ENCODE results near the gene TOX3. TPM values are rescaled to one million over a fixed set of nuclear protein-coding genes. Genes with fewer than 3 reads are reported as not detected.

The TOX3 gene
- total RNA-seq, 4 donors from 2014 or later = 0.47 TPM; not detected in 3

GRCh38 chr16:52553322-52553721 is 6.4 kb upstream of the TOX3 start:
- intact Hi-C loops (cut with DNase I; ENCODE audit: low total_unique reads) = no loop called here
- H3K4me1 ChIP-seq = no peaks in the 10 kb centered on the region
- DNase-seq = no peak
- H3K9me3 ChIP-seq = no peaks in the 10 kb centered on the region
- TF ChIP-seq, protein P1, sequence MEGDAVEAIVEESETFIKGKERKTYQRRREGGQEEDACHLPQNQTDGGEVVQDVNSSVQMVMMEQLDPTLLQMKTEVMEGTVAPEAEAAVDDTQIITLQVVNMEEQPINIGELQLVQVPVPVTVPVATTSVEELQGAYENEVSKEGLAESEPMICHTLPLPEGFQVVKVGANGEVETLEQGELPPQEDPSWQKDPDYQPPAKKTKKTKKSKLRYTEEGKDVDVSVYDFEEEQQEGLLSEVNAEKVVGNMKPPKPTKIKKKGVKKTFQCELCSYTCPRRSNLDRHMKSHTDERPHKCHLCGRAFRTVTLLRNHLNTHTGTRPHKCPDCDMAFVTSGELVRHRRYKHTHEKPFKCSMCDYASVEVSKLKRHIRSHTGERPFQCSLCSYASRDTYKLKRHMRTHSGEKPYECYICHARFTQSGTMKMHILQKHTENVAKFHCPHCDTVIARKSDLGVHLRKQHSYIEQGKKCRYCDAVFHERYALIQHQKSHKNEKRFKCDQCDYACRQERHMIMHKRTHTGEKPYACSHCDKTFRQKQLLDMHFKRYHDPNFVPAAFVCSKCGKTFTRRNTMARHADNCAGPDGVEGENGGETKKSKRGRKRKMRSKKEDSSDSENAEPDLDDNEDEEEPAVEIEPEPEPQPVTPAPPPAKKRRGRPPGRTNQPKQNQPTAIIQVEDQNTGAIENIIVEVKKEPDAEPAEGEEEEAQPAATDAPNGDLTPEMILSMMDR (IDR thresholded peaks at IDR 0.05 in 4 of 5, conservative IDR thresholded peaks at IDR 0.05 in 1 of 5) = no peak
- no peak for TF ChIP-seq POLR2A (IDR thresholded peaks at IDR 0.05)
- H3K27ac ChIP-seq = no peak overlapping the region
- in situ Hi-C loops (cut with MboI; ENCODE audit: low sequenced_read_pairs in 4 of 4) = no loop called here
- ATAC-seq = no peak
- peaks cover 0 to 3% (median 0%) of the 10 kb centered on the region in 3 donors for H3K27me3 ChIP-seq
- no peak overlapping the region for H3K4me3 ChIP-seq
- H3K36me3 ChIP-seq = no peaks in the 10 kb centered on the region

DNA sequence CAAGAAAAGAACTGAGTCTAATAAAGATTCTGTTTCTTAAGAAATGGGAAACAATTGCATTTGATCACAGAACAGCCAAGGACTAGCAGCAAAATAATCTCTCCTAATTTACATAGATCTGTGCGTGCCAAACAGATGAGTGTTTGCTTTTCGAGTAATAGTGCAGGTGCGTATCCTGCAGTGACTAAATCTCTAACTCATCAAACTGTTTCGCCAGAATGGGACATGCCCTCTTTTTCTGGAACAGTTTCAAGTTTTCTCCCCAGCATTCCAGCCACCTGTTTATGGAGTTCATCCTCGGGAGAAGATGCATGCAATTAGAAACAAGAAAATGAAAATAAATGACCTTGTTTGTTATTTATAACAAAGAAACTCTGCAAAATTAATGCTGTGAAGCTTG is 5.7 kb upstream of the TOX3 start:
- no peak overlapping the region for H3K4me3 ChIP-seq
- H3K27me3 ChIP-seq = peaks cover 0 to 9% (median 4%) of the 10 kb centered on the region in 3 donors
- TF ChIP-seq POLR2A (IDR thresholded peaks at IDR 0.05) = no peak
- no peaks in the 10 kb centered on the region for H3K4me1 ChIP-seq
- no peaks in the 10 kb centered on the region for H3K9me3 ChIP-seq
- in situ Hi-C loops (cut with MboI; ENCODE audit: low sequenced_read_pairs in 4 of 4) = no loop called here
- intact Hi-C loops (cut with DNase I; ENCODE audit: low total_unique reads) = no loop called here
- H3K27ac ChIP-seq = no peak overlapping the region
- ATAC-seq (no peak), DNase-seq (no peak)
- H3K36me3 ChIP-seq = no peaks in the 10 kb centered on the region

GRCh38 chr16:52549011-52549692 is 2.2 kb upstream of the TOX3 start:
- H3K4me3 ChIP-seq = no peak overlapping the region
- H3K27me3 ChIP-seq = peaks cover 23 to 37% (median 28%) of the 10 kb centered on the region in 3 donors
- ATAC-seq (no peak), DNase-seq (no peak)
- H3K4me1 ChIP-seq = peaks cover 0 to 14% of the 10 kb centered on the region in 2 donors
- H3K36me3 ChIP-seq = no peaks in the 10 kb centered on the region
- TF ChIP-seq, protein P1 (IDR thresholded peaks at IDR 0.05 in 4 of 5, conservative IDR thresholded peaks at IDR 0.05 in 1 of 5) = no peak
- no peak for TF ChIP-seq POLR2A (IDR thresholded peaks at IDR 0.05)
- in situ Hi-C loops (cut with MboI; ENCODE audit: low sequenced_read_pairs in 4 of 4) (no loop called here), intact Hi-C loops (cut with DNase I; ENCODE audit: low total_unique reads) (no loop called here)
- H3K9me3 ChIP-seq = no peaks in the 10 kb centered on the region
- H3K27ac ChIP-seq = no peak overlapping the region

DNA sequence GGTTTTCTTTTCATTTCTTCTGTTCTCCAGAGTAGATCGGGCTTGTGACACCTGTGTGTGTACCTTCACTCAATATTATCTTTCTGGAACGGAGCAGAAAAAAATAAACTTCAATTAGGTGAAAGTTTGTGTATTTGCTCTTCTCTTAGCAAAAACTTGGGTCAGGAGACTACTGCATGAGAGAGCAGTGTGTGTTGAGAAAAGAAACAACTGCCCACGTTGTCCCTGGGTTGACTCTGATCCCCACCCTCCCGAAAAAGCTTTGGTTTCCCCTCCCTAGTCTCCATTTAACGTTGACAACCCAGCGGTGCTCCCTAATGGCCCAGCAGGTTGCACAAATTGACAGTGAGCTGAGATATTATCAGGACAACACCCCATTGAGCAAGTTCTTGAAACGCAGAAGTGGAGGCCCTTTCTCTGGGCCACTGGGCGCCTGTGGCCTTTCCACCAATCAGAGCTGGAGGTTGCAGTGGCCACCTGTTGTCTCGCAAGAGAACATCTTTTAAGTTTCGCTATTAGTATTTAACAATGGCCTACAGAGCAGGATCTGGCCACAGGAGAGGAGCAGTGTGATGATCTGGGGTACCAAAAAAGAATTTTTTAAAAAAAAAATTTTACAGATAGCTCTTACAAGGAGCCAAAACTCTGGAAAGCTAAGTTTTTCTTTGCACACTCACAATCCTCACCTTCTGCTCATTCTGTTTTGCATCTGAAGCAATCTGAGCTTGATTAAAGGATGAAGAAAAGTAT is 1.5 kb upstream of the TOX3 start:
- in situ Hi-C loops (cut with MboI; ENCODE audit: low sequenced_read_pairs in 4 of 4) = no loop called here
- peaks cover 29 to 43% (median 33%) of the 10 kb centered on the region in 3 donors for H3K27me3 ChIP-seq

GRCh38 chr16:52547834-52548215 is 882 bp upstream of the TOX3 start:
- no peaks in the 10 kb centered on the region for H3K9me3 ChIP-seq

More for the DNA sequence above, 1.5 kb upstream of the TOX3 start:
- TF ChIP-seq POLR2A (IDR thresholded peaks at IDR 0.05) = no peak
- TF ChIP-seq, protein P1 (IDR thresholded peaks at IDR 0.05 in 4 of 5, conservative IDR thresholded peaks at IDR 0.05 in 1 of 5) = no peak
- intact Hi-C loops (cut with DNase I; ENCODE audit: low total_unique reads) = no loop called here
- H3K27ac ChIP-seq = no peak overlapping the region
- peaks cover 0 to 14% of the 10 kb centered on the region in 2 donors for H3K4me1 ChIP-seq
- no peaks in the 10 kb centered on the region for H3K36me3 ChIP-seq
- DNase-seq (no peak), ATAC-seq (no peak)
- no peak overlapping the region for H3K4me3 ChIP-seq
- no peaks in the 10 kb centered on the region for H3K9me3 ChIP-seq

More at GRCh38 chr16:52547834-52548215, 882 bp upstream of the TOX3 start:
- no peak for DNase-seq
- H3K4me3 ChIP-seq = no peak overlapping the region
- intact Hi-C loops (cut with DNase I; ENCODE audit: low total_unique reads) (no loop called here), in situ Hi-C loops (cut with MboI; ENCODE audit: low sequenced_read_pairs in 4 of 4) (no loop called here)
- H3K27me3 ChIP-seq = peaks cover 29 to 44% (median 35%) of the 10 kb centered on the region in 3 donors
- no peak for ATAC-seq
- H3K36me3 ChIP-seq = no peaks in the 10 kb centered on the region
- peaks cover 0 to 14% of the 10 kb centered on the region in 2 donors for H3K4me1 ChIP-seq
- TF ChIP-seq, protein P1 (IDR thresholded peaks at IDR 0.05 in 4 of 5, conservative IDR thresholded peaks at IDR 0.05 in 1 of 5) = no peak
- no peak for TF ChIP-seq POLR2A (IDR thresholded peaks at IDR 0.05)
- H3K27ac ChIP-seq = no peak overlapping the region

All from gastrocnemius medialis (tissue), 4 donors.